Naive B cell (primary cell): ENCODE measurements around the gene CC2D2A. TPM values are rescaled to one million over a fixed set of nuclear protein-coding genes. Genes with fewer than 3 reads are reported as not detected.

Source experiments
- ATAC-seq, 2 donors: fragments of 150-1000 bp; cut with Tn5 transposase; 2 replicates each; pipeline ENCODE4 v1.10.0; 2021; ENCODE audit warnings: low read depth in 2 of 2, mild to moderate bottlenecking in 2 of 2, moderate library complexity in 2 of 2
- DNase-seq: peaks from one replicate; pipeline ENCODE4 v3.0.0; 2022
- H3K27ac Mint-ChIP-seq, 6 donors: one replicate each; pipeline ENCODE4 v1.8.0; 2020 to 2022; ENCODE audit warnings: mild to moderate bottlenecking in 6 of 6, mixed read lengths in 6 of 6, moderate library complexity in 5 of 6, inconsistent platforms in 2 of 6
- H3K27me3 Mint-ChIP-seq, 3 donors: one replicate each; pipeline ENCODE4 v1.8.0; 2021 to 2022; ENCODE audit warnings: mixed read lengths in 3 of 3, mild to moderate bottlenecking in 1 of 3
- H3K36me3 Mint-ChIP-seq, 2 donors: one replicate each; pipeline ENCODE4 v1.8.0; 2020 to 2022; ENCODE audit warnings: mixed read lengths in 2 of 2, inconsistent platforms in 1 of 2, mild to moderate bottlenecking in 1 of 2
- H3K4me1 Mint-ChIP-seq, 3 donors: one replicate each; pipeline ENCODE4 v1.8.0; 2020 to 2022; ENCODE audit warnings: mixed read lengths in 3 of 3, inconsistent platforms in 1 of 3, mild to moderate bottlenecking in 1 of 3, moderate library complexity in 1 of 3
- H3K4me3 Mint-ChIP-seq, 8 donors: one replicate each; pipeline ENCODE4 v1.8.0; 2020 to 2022; ENCODE audit warnings: mild to moderate bottlenecking in 8 of 8, mixed read lengths in 8 of 8, moderate library complexity in 8 of 8, inconsistent platforms in 2 of 8
- H3K9me3 Mint-ChIP-seq, 7 donors: one replicate each; pipeline ENCODE4 v1.8.0; 2020 to 2022; ENCODE audit warnings: mixed read lengths in 7 of 7, mild to moderate bottlenecking in 5 of 7, inconsistent platforms in 2 of 7, moderate library complexity in 1 of 7
- polyA plus RNA-seq, 6 donors: library from polyadenylated mRNA; unstranded; fragments of 300-500 nt; fragmentation: Illumina TruSeq; gene quantifications; one replicate each; pipeline ENCODE4 v1.2.3, GENCODE V29; 2021; ENCODE audit warnings: low read depth in 6 of 6

Gene CC2D2A
- polyA plus RNA-seq, 6 donors from 2014 or later, result not detected

DNA sequence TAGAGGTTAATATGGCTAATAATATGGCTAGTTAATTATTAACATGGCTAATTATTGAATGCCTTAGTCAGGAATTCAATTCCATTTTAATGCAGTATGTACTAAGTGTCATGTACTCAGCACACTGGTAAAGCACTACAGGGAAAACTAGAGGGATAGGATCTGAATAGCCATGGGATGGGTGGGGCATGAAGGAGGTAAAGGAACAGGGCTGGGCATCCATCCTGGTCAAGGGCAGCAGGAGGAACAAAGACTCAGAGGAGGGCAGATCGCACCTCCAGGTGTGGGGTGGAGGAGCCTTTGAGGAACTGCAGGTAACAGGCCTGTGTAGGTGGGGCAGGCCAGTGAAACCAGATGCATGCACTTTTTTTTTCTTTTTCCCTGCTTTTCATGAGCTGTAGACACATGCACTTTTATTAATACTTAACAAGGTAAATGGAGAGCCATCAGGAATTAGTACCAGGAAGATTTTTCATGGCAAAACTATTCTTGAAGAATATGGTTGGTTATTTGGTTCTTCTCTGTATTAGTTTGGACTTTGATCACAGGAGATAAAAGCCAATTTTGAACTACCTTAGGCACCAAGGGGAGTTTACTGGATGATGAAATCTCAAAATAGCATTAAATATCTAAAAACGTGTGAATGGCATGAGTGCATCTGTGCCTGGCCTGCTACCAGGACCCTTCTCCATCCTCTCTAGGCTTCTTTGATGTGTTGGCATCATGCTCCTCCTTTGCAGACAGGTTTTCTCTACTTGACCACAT is 88.3 kb downstream of the CC2D2A start:
- ATAC-seq (no peak), DNase-seq (no peak)
- Mint-ChIP-seq H3K9me3 (no peaks in the 10 kb centered on the region), H3K4me1 (peaks cover 16 to 21% (median 18%) of the 10 kb centered on the region in 3 donors), H3K36me3 (no peaks in the 10 kb centered on the region), H3K27ac (peak overlapping the region in 1 of 6 donors; percentile 61), H3K4me3 (no peak overlapping the region), H3K27me3 (no peaks in the 10 kb centered on the region)

DNA sequence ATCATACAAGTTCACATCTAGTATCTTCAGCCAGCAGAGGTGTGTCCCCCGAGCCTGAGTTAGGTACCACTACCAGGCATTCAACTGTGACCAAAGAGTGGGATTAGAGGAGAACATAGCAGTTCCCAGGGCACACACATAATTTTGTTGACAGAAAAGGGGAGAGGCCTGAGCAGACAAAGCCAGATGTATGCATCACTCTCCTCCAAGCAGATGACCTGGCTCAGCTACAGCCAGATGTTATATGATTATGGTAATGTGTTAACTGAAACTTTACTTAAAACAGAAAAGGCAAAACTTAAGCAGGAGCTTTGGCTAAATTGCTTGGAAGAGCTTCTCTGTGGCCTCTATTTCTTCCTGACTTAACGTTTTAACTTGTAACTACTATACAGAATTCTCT is 88.9 kb downstream of the CC2D2A start:
- H3K36me3 Mint-ChIP-seq, result no peaks in the 10 kb centered on the region
- no peaks in the 10 kb centered on the region for H3K9me3 Mint-ChIP-seq
- H3K4me3 Mint-ChIP-seq, result no peak overlapping the region
- no peak for ATAC-seq
- no peak for DNase-seq
- H3K27ac Mint-ChIP-seq, result no peak overlapping the region
- H3K4me1 Mint-ChIP-seq, result peaks cover 16 to 21% (median 18%) of the 10 kb centered on the region in 3 donors
- H3K27me3 Mint-ChIP-seq, result no peaks in the 10 kb centered on the region

GRCh38 chr4:15562114-15562513 is 92.4 kb downstream of the CC2D2A start:
- Mint-ChIP-seq H3K27ac (peak overlapping the region in 1 of 6 donors; percentile 31), H3K36me3 (no peaks in the 10 kb centered on the region), H3K4me1 (peaks cover 16 to 21% (median 18%) of the 10 kb centered on the region in 3 donors), H3K27me3 (no peaks in the 10 kb centered on the region), H3K4me3 (no peak overlapping the region), H3K9me3 (no peaks in the 10 kb centered on the region)
- DNase-seq (no peak), ATAC-seq (no peak)

- H3K4me3 Mint-ChIP-seq, result peak overlapping the region in 1 of 8 donors; percentile 2
- H3K27ac Mint-ChIP-seq, result peak overlapping the region in 1 of 6 donors; percentile 17
- DNase-seq (no peak), ATAC-seq (no peak)
- peaks cover under 1 to 5% of the 10 kb centered on the region in 2 donors for H3K36me3 Mint-ChIP-seq
- H3K9me3 Mint-ChIP-seq, result no peaks in the 10 kb centered on the region
- H3K27me3 Mint-ChIP-seq, result no peaks in the 10 kb centered on the region
- peaks cover 16 to 21% (median 18%) of the 10 kb centered on the region in 3 donors for H3K4me1 Mint-ChIP-seq
Measured at GRCh38 chr4:15562623-15563022, 92.9 kb downstream of the CC2D2A start.

GRCh38 chr4:15563871-15564270 is 94.2 kb downstream of the CC2D2A start:
- DNase-seq, result no peak
- Mint-ChIP-seq H3K36me3 (peaks cover 6 to 12% of the 10 kb centered on the region in 2 donors), H3K4me3 (no peak overlapping the region), H3K27ac (peak overlapping the region in 1 of 6 donors; percentile 7), H3K9me3 (no peaks in the 10 kb centered on the region), H3K27me3 (no peaks in the 10 kb centered on the region), H3K4me1 (peaks cover 16 to 21% (median 18%) of the 10 kb centered on the region in 3 donors)
- no peak for ATAC-seq

- Mint-ChIP-seq H3K27ac (no peak overlapping the region), H3K4me3 (no peak overlapping the region), H3K4me1 (no peaks in the 10 kb centered on the region), H3K9me3 (no peaks in the 10 kb centered on the region), H3K27me3 (no peaks in the 10 kb centered on the region), H3K36me3 (peaks cover 11 to 25% of the 10 kb centered on the region in 2 donors)
- ATAC-seq, result no peak
- DNase-seq, result no peak
Measured at GRCh38 chr4:15568821-15569220, 99.1 kb downstream of the CC2D2A start.

- DNase-seq, result no peak
- H3K4me3 Mint-ChIP-seq, result no peak overlapping the region
- no peak overlapping the region for H3K27ac Mint-ChIP-seq
- no peaks in the 10 kb centered on the region for H3K27me3 Mint-ChIP-seq
- H3K4me1 Mint-ChIP-seq, result no peaks in the 10 kb centered on the region
- no peaks in the 10 kb centered on the region for H3K9me3 Mint-ChIP-seq
- no peak for ATAC-seq
- peaks cover 11 to 25% of the 10 kb centered on the region in 2 donors for H3K36me3 Mint-ChIP-seq
Measured at GRCh38 chr4:15569746-15570145, 100.1 kb downstream of the CC2D2A start.

GRCh38 chr4:15575966-15576365 is 106.3 kb downstream of the CC2D2A start:
- no peaks in the 10 kb centered on the region for H3K27me3 Mint-ChIP-seq
- H3K27ac Mint-ChIP-seq, result no peak overlapping the region
- no peaks in the 10 kb centered on the region for H3K4me1 Mint-ChIP-seq
- ATAC-seq (no peak), DNase-seq (no peak)
- H3K9me3 Mint-ChIP-seq, result no peaks in the 10 kb centered on the region
- no peak overlapping the region for H3K4me3 Mint-ChIP-seq
- H3K36me3 Mint-ChIP-seq, result no peaks in the 10 kb centered on the region

GRCh38 chr4:15577508-15577907 is 107.8 kb downstream of the CC2D2A start:
- Mint-ChIP-seq H3K27me3 (no peaks in the 10 kb centered on the region), H3K4me3 (no peak overlapping the region), H3K36me3 (no peaks in the 10 kb centered on the region), H3K9me3 (no peaks in the 10 kb centered on the region), H3K4me1 (peaks cover 0 to 2% (median 0%) of the 10 kb centered on the region in 3 donors), H3K27ac (no peak overlapping the region)
- ATAC-seq (no peak), DNase-seq (no peak)

DNA sequence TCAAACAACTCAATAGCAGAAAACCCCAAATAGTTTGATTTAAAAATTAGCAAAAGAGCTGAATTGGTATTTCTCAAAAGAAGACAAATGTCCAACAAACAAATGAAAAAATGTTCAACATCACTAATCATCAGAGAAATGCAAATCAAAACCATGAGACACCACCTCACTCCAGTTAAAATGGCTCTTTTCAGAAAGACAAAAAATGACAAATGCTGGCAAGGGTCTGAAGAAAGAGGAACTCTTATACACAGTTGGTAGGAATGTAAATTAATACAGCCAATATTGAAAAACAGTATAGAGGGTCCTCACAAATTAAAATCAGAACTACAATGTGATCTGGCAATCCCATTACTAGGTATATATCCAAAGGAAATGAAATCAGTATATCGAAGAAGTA is 115.1 kb downstream of the CC2D2A start:
- Mint-ChIP-seq H3K27ac (peak overlapping the region in 5 of 6 donors; percentile 23 to 57 (median 39)), H3K36me3 (no peaks in the 10 kb centered on the region), H3K27me3 (no peaks in the 10 kb centered on the region), H3K9me3 (peaks cover 0 to 4% (median 0%) of the 10 kb centered on the region in 7 donors), H3K4me3 (peak overlapping the region in 7 of 8 donors; percentile 16 to 86 (median 52)), H3K4me1 (peaks cover 20 to 36% (median 27%) of the 10 kb centered on the region in 3 donors)
- ATAC-seq, result peak; percentile 71 to 79
- peak; percentile 13 for DNase-seq

DNA sequence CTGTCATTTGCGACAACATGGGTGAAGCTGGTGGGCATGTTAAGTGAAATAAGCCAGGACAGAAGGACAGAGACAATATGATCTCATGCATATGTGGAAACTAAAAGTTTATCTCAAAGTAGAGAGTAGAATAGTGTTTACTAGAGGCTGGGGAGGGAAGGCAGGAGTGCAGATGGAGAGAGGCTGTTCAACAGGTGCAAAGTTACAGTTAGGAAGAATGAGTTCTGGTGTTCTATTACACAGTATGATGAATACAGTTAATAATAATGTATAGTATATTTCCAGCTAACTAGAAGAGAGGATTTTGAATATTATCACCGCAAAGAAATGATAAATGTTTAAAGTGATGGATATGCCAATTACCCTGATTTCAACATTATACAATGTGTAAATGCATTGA is 115.6 kb downstream of the CC2D2A start:
- H3K9me3 Mint-ChIP-seq, result peaks cover 0 to 4% (median 0%) of the 10 kb centered on the region in 7 donors
- no peaks in the 10 kb centered on the region for H3K36me3 Mint-ChIP-seq
- H3K4me1 Mint-ChIP-seq, result peaks cover 20 to 36% (median 27%) of the 10 kb centered on the region in 3 donors
- H3K27ac Mint-ChIP-seq, result peak overlapping the region in 4 of 6 donors; percentile 0 to 23 (median 11)
- DNase-seq (no peak), ATAC-seq (no peak)
- peak overlapping the region in 1 of 8 donors; percentile 52 for H3K4me3 Mint-ChIP-seq
- no peaks in the 10 kb centered on the region for H3K27me3 Mint-ChIP-seq

DNA sequence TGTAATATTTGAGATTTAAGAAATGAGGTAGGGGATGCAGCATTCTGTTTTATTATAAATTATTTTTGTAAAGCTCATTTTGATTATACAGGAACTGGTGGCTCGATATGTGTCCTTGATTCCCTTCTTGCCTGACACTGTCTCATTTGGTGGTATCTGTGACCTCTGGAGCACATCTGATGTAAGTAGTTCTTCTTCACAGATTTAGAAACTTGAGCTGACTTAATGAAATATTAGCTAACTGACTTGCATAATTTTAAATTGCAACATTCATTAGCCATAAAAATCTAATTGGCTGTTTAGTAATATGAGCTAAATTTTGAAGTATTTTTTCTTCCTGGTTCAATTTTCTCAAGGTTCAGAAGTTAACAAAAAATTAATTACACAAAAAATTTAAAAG is 116.4 kb downstream of the CC2D2A start:
- Mint-ChIP-seq H3K4me3 (no peak overlapping the region), H3K27me3 (no peaks in the 10 kb centered on the region), H3K9me3 (peaks cover 0 to 4% (median 0%) of the 10 kb centered on the region in 7 donors), H3K27ac (peak overlapping the region in 1 of 6 donors; percentile 53), H3K36me3 (no peaks in the 10 kb centered on the region), H3K4me1 (peaks cover 20 to 36% (median 27%) of the 10 kb centered on the region in 3 donors)
- ATAC-seq (no peak), DNase-seq (no peak)

DNA sequence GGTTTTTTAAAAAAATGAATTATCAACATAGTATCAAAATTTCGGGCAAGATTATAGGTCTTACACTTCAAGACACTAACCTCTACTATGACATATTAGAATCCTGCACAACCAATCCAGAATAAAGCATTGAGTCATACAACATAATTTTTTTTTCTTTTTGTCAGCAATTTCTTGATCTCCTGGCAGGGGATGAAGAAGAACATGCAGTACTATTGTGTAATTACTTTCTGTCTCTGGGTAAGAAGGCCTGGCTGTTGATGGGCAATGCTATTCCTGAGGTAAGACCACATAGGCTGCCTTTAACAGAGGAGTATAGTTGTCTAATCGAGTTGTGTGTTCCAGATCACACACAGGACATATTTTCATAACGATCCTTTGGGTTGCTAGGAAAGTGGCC is 118.0 kb downstream of the CC2D2A start:
- Mint-ChIP-seq H3K36me3 (no peaks in the 10 kb centered on the region), H3K9me3 (peaks cover 0 to 4% (median 0%) of the 10 kb centered on the region in 7 donors), H3K4me1 (peaks cover 20 to 32% (median 27%) of the 10 kb centered on the region in 3 donors), H3K27ac (no peak overlapping the region), H3K4me3 (no peak overlapping the region), H3K27me3 (no peaks in the 10 kb centered on the region)
- ATAC-seq (no peak), DNase-seq (no peak)

DNA sequence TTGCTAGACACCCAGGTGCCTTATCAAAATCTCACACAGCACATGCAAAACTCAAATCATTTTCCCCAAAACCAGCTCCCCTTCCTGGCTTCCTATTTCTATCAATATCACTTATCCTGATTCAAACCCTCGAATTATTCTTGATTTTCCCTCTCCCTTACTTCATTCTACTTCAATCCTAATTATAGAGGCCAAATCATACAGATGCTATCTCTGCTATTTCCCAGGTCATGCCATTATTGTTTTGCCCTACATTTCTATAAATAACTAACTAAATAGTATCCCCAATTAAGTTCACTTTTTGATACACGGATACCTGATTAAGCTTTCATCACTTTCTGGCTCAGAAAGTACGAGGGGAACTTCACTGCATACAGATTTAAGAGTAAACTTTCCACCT is 123.1 kb downstream of the CC2D2A start:
- no peaks in the 10 kb centered on the region for H3K36me3 Mint-ChIP-seq
- no peak for ATAC-seq
- DNase-seq, result no peak
- H3K27ac Mint-ChIP-seq, result no peak overlapping the region
- no peaks in the 10 kb centered on the region for H3K4me1 Mint-ChIP-seq
- H3K9me3 Mint-ChIP-seq, result no peaks in the 10 kb centered on the region
- no peak overlapping the region for H3K4me3 Mint-ChIP-seq
- H3K27me3 Mint-ChIP-seq, result no peaks in the 10 kb centered on the region
